Superior temporal gyrus (tissue), 1 donor: ENCODE measurements around the gene DDX27.

Experiments
- DNase-seq: peaks from one replicate; pipeline ENCODE4 v3.0.0-alpha.2; 2016; ENCODE audit errors: extremely low spot score

The DDX27 gene

GRCh38 chr20:49276961-49277785 is 58.0 kb downstream of the DDX27 start:
- DNase-seq, result no peak

GRCh38 chr20:49277786-49278035 is 58.5 kb downstream of the DDX27 start:
- no peak for DNase-seq

- peak; percentile 100 for DNase-seq
Measured at GRCh38 chr20:49278036-49278817, 59.0 kb downstream of the DDX27 start, which contains the start of gene ZNFX1. ZNFX1 (minus strand) TSS chr20:49278057; CDS start chr20:49275839, 2,218 bp downstream.

GRCh38 chr20:49278818-49279676 is 59.8 kb downstream of the DDX27 start:
- no peak for DNase-seq

- no peak for DNase-seq
Measured at GRCh38 chr20:49279677-49280462, 60.7 kb downstream of the DDX27 start.

GRCh38 chr20:49280463-49281058 is 61.3 kb downstream of the DDX27 start:
- no peak for DNase-seq

- no peak for DNase-seq
Measured at GRCh38 chr20:49281059-49281912, 62.1 kb downstream of the DDX27 start.

GRCh38 chr20:49281913-49282467 is 62.8 kb downstream of the DDX27 start:
- no peak for DNase-seq

GRCh38 chr20:49282584-49283171 is 63.5 kb downstream of the DDX27 start:
- DNase-seq, result no peak

GRCh38 chr20:49283176-49283702 is 64.0 kb downstream of the DDX27 start:
- no peak for DNase-seq

GRCh38 chr20:49283703-49284625 is 64.7 kb downstream of the DDX27 start:
- DNase-seq, result no peak

- DNase-seq, result no peak
Measured at GRCh38 chr20:49284818-49285217, 65.6 kb downstream of the DDX27 start.

- DNase-seq, result no peak
Measured at GRCh38 chr20:49285233-49285668, 66.0 kb downstream of the DDX27 start.

- DNase-seq, result no peak
Measured at GRCh38 chr20:49285813-49286494, 66.7 kb downstream of the DDX27 start.

GRCh38 chr20:49286689-49287551 is 67.7 kb downstream of the DDX27 start:
- DNase-seq, result no peak

GRCh38 chr20:49287555-49288249 is 68.5 kb downstream of the DDX27 start:
- no peak for DNase-seq
